Left lung (tissue), 10 donors: ENCODE results near the gene CPNE8. TPM values are rescaled to one million over a fixed set of nuclear protein-coding genes. Genes with fewer than 3 reads are reported as not detected.

Experiments used
- ATAC-seq: fragments of 200-7000 bp; cut with Tn5 transposase; one replicate; pipeline ENCODE4 v1.9.1; 2020; ENCODE audit warnings: moderate library complexity
- DNase-seq, 4 donors: peaks; one replicate each; pipeline ENCODE4 v3.0.0-alpha.2; 2013 to 2020
- H3K27ac ChIP-seq, 2 donors: fragments of 200-600 bp; sonication (generic) in 1 of 2; one replicate each; pipeline versions ENCODE4 v1.5.0 to v1.8.0; 2020 to 2021
- H3K27me3 ChIP-seq, 2 donors: fragments of 200-600 bp; sonication (generic) in 1 of 2; one replicate each; pipeline versions ENCODE4 v1.5.0 to v1.8.0; 2020 to 2021
- H3K36me3 ChIP-seq, 2 donors: fragments of 200-600 bp; sonication (generic) in 1 of 2; one replicate each; pipeline versions ENCODE4 v1.5.0 to v1.8.0; 2020 to 2021
- H3K4me1 ChIP-seq, 2 donors: fragments of 200-600 bp; one replicate each; pipeline ENCODE4 v1.8.0; 2021
- H3K4me3 ChIP-seq, 2 donors: fragments of 200-600 bp; sonication (generic) in 1 of 2; one replicate each; pipeline versions ENCODE4 v1.5.0 to v1.8.0; 2020 to 2021; ENCODE audit warnings: mild to moderate bottlenecking in 1 of 2
- H3K9me3 ChIP-seq, 2 donors: fragments of 200-600 bp; sonication (generic) in 1 of 2; one replicate each; pipeline versions ENCODE4 v1.5.0 to v1.8.0; 2020 to 2021
- CTCF ChIP-seq, 2 donors: fragments of 200-600 bp; sonication (generic) in 1 of 2; IDR thresholded peaks; one replicate each; pipeline versions ENCODE4 v1.5.0 to v1.8.0; 2021; ENCODE audit warnings: antibody characterized with exemption in 2 of 2
- intact Hi-C, 2 donors: fragments of 100-400 bp; cut with DNase I; formaldehyde crosslinking; loops; one replicate each; pipeline versions ENCODE4 v1.11.2 to v1.14.2; 2022
- polyA plus RNA-seq, 6 donors: library from polyadenylated mRNA; unstranded; fragments of 120-200 nt; gene quantifications; one replicate each; pipeline ENCODE4 v1.2.1, GENCODE V29; 2013; ENCODE audit not compliant: insufficient read length in 6 of 6
- total RNA-seq, 2 donors: library from RNA; stranded (reverse); fragmentation: NEBNext Ultra II Directional; extraction: Animal tissue kit (Norgen Biotek cat#: 25700); gene quantifications; one replicate each; pipeline ENCODE4 v1.2.1, GENCODE V29; 2021
- donor health status: DM: no; HTN: yes; CAD: no.
- donor health status: DM: no; HTN: no; CAD: no.

Gene CPNE8
- total and polyA plus RNA-seq, 8 donors = 6.4 to 25.8 (median 9.3) TPM

- DNase-seq = no peak
- no peak for ATAC-seq
- H3K4me1 ChIP-seq = peaks cover 0 to 35% of the 10 kb centered on the region in 2 donors
- no peaks in the 10 kb centered on the region for H3K27me3 ChIP-seq
- no peak overlapping the region for H3K27ac ChIP-seq
- no peaks in the 10 kb centered on the region for H3K36me3 ChIP-seq
- intact Hi-C loops = no loop called here
- TF ChIP-seq CTCF (IDR thresholded peaks at IDR 0.05) = no peak
- H3K4me3 ChIP-seq = no peak overlapping the region
- H3K9me3 ChIP-seq = no peaks in the 10 kb centered on the region
These were observed 16.0 kb downstream of the CPNE8 start for GRCh38 chr12:38889297-38889815.

- DNase-seq (no peak), ATAC-seq (no peak)
- Histone ChIP-seq H3K4me1 (peaks cover 0 to 28% of the 10 kb centered on the region in 2 donors), H3K27me3 (no peaks in the 10 kb centered on the region), H3K27ac (no peak overlapping the region), H3K4me3 (no peak overlapping the region), H3K9me3 (no peaks in the 10 kb centered on the region), H3K36me3 (no peaks in the 10 kb centered on the region)
- intact Hi-C loops = no loop called here
- no peak for TF ChIP-seq CTCF (IDR thresholded peaks at IDR 0.05)
These were observed 17.6 kb downstream of the CPNE8 start for GRCh38 chr12:38887770-38888169.

- TF ChIP-seq CTCF (IDR thresholded peaks at IDR 0.05) = no peak
- H3K27me3 ChIP-seq = no peaks in the 10 kb centered on the region
These were observed 18.5 kb downstream of the CPNE8 start for GRCh38 chr12:38886931-38887330.

GRCh38 chr12:38886064-38886463 is 19.3 kb downstream of the CPNE8 start:
- DNase-seq = no peak
- H3K9me3 ChIP-seq = peaks cover 0 to 2% of the 10 kb centered on the region in 2 donors
- no peaks in the 10 kb centered on the region for H3K36me3 ChIP-seq
- no peak overlapping the region for H3K27ac ChIP-seq
- H3K4me1 ChIP-seq = peaks cover 0 to 14% of the 10 kb centered on the region in 2 donors
- ATAC-seq = no peak
- intact Hi-C loops = no loop called here
- no peak overlapping the region for H3K4me3 ChIP-seq
- H3K27me3 ChIP-seq = no peaks in the 10 kb centered on the region
- TF ChIP-seq CTCF (IDR thresholded peaks at IDR 0.05) = no peak

More at GRCh38 chr12:38886931-38887330, 18.5 kb downstream of the CPNE8 start:
- no peak for ATAC-seq
- Histone ChIP-seq H3K27ac (no peak overlapping the region), H3K36me3 (no peaks in the 10 kb centered on the region), H3K4me1 (peaks cover 0 to 19% of the 10 kb centered on the region in 2 donors), H3K9me3 (no peaks in the 10 kb centered on the region), H3K4me3 (no peak overlapping the region)
- no peak for DNase-seq
- intact Hi-C loops = no loop called here

GRCh38 chr12:38884666-38885065 is 20.7 kb downstream of the CPNE8 start:
- Histone ChIP-seq H3K27me3 (no peaks in the 10 kb centered on the region), H3K36me3 (no peaks in the 10 kb centered on the region), H3K4me3 (no peak overlapping the region), H3K4me1 (peaks cover 0 to 6% of the 10 kb centered on the region in 2 donors), H3K27ac (no peak overlapping the region), H3K9me3 (peaks cover 0 to 2% of the 10 kb centered on the region in 2 donors)
- no peak for TF ChIP-seq CTCF (IDR thresholded peaks at IDR 0.05)
- no peak for DNase-seq
- no peak for ATAC-seq
- intact Hi-C loops = no loop called here
